Peyer's patch (tissue), 4 donors: ENCODE results near the gene SRRM4. TPM values are rescaled to one million over a fixed set of nuclear protein-coding genes. Genes with fewer than 3 reads are reported as not detected.

Experiments used
- DNase-seq, 3 donors: peaks; one replicate each; pipeline ENCODE4 v3.0.0-alpha.2; 2017 to 2019
- H3K27ac ChIP-seq, 4 donors: fragments of 200-600 bp; sonication (generic); one replicate each; pipeline ENCODE4 v1.5.1; 2016 to 2019
- H3K27me3 ChIP-seq, 2 donors: fragments of 200-600 bp; sonication (generic); one replicate each; pipeline ENCODE4 v1.5.1; 2019
- H3K36me3 ChIP-seq, 3 donors: fragments of 200-600 bp; sonication (generic); one replicate each; pipeline ENCODE4 v1.5.1; 2016 to 2019
- H3K4me1 ChIP-seq, 4 donors: fragments of 200-600 bp; sonication (generic); one replicate each; pipeline ENCODE4 v1.5.1; 2016 to 2019
- H3K4me3 ChIP-seq, 4 donors: fragments of 200-600 bp; sonication (generic); 1 replicate in 3 of 4; 2 replicates in 1 of 4; pipeline ENCODE4 v1.5.1; 2016 to 2019; ENCODE audit warnings: mild to moderate bottlenecking in 1 of 4
- H3K9me3 ChIP-seq, 4 donors: fragments of 200-600 bp; sonication (generic); one replicate each; pipeline ENCODE4 v1.5.1; 2016 to 2019; ENCODE audit warnings: mild to moderate bottlenecking in 1 of 4
- CTCF ChIP-seq, 6 experiments: fragments of 450-650 bp in 4 of 6; fragments of 200-600 bp in 2 of 6; sonication (generic) in 1 of 6; IDR thresholded peaks; one replicate each; pipeline ENCODE4 v1.5.1; 2017 to 2019; ENCODE audit warnings: antibody characterized with exemption in 6 of 6, mild to moderate bottlenecking in 3 of 6, moderate library complexity in 1 of 6
- POLR2A ChIP-seq, 2 donors: fragments of 450-650 bp; IDR thresholded peaks; one replicate each; pipeline ENCODE4 v1.5.1; 2017; ENCODE audit warnings: antibody characterized with exemption in 2 of 2, mild to moderate bottlenecking in 2 of 2, moderate library complexity in 2 of 2
- total RNA-seq, 4 donors: library from RNA; depleted of rRNA; stranded (reverse); fragments of >200 nt; gene quantifications; one replicate each; pipeline ENCODE4 v1.1.0, GENCODE V29; 2016

SRRM4 gene
- total RNA-seq, 4 donors from 2014 or later, result not detected

- H3K27ac ChIP-seq, result peak overlapping the region; percentile 55 to 88 (median 70)
- DNase-seq, result no peak
- H3K9me3 ChIP-seq, result no peaks in the 10 kb centered on the region
- H3K36me3 ChIP-seq, result no peaks in the 10 kb centered on the region
- H3K27me3 ChIP-seq, result no peaks in the 10 kb centered on the region
- TF ChIP-seq CTCF (IDR thresholded peaks at IDR 0.05) (no peak), POLR2A (IDR thresholded peaks at IDR 0.05) (no peak)
- H3K4me1 ChIP-seq, result no peaks in the 10 kb centered on the region
- H3K4me3 ChIP-seq, result peak overlapping the region; percentile 31 to 56 (median 39)
Measured at GRCh38 chr12:119179335-119180021, 198.1 kb downstream of the SRRM4 start.

GRCh38 chr12:119180380-119181040 lies 199.2 kb downstream of the SRRM4 start:
- TF ChIP-seq CTCF (IDR thresholded peaks at IDR 0.05), result no peak
- TF ChIP-seq POLR2A (IDR thresholded peaks at IDR 0.05), result no peak
- H3K4me3 ChIP-seq, result peak overlapping the region; percentile 9 to 56 (median 36)
- no peaks in the 10 kb centered on the region for H3K9me3 ChIP-seq
- no peaks in the 10 kb centered on the region for H3K36me3 ChIP-seq
- H3K27ac ChIP-seq, result peak overlapping the region; percentile 55 to 88 (median 70)
- H3K27me3 ChIP-seq, result no peaks in the 10 kb centered on the region
- DNase-seq, result peak in 1 of 3 donors; percentile 64
- no peaks in the 10 kb centered on the region for H3K4me1 ChIP-seq

- no peak for DNase-seq
- H3K4me1 ChIP-seq, result no peaks in the 10 kb centered on the region
- H3K27ac ChIP-seq, result peak overlapping the region in 3 of 4 donors; percentile 11 to 88 (median 78)
- TF ChIP-seq POLR2A (IDR thresholded peaks at IDR 0.05) (no peak), CTCF (IDR thresholded peaks at IDR 0.05) (no peak)
- H3K27me3 ChIP-seq, result no peaks in the 10 kb centered on the region
- peak overlapping the region in 1 of 4 donors; percentile 56 for H3K4me3 ChIP-seq
- no peaks in the 10 kb centered on the region for H3K9me3 ChIP-seq
- no peaks in the 10 kb centered on the region for H3K36me3 ChIP-seq
Measured at GRCh38 chr12:119181202-119181601, 199.9 kb downstream of the SRRM4 start.

GRCh38 chr12:119181944-119182343 lies 200.6 kb downstream of the SRRM4 start:
- no peaks in the 10 kb centered on the region for H3K27me3 ChIP-seq
- TF ChIP-seq CTCF (IDR thresholded peaks at IDR 0.05) (no peak), POLR2A (IDR thresholded peaks at IDR 0.05) (no peak)
- H3K4me3 ChIP-seq, result peak overlapping the region in 1 of 4 donors; percentile 56
- DNase-seq, result no peak
- no peaks in the 10 kb centered on the region for H3K9me3 ChIP-seq
- peak overlapping the region in 2 of 4 donors; percentile 11 to 88 for H3K27ac ChIP-seq
- no peaks in the 10 kb centered on the region for H3K36me3 ChIP-seq
- H3K4me1 ChIP-seq, result no peaks in the 10 kb centered on the region

GRCh38 chr12:119182701-119183493 lies 201.6 kb downstream of the SRRM4 start:
- DNase-seq, result no peak
- no peaks in the 10 kb centered on the region for H3K9me3 ChIP-seq
- TF ChIP-seq CTCF (IDR thresholded peaks at IDR 0.05) (no peak), POLR2A (IDR thresholded peaks at IDR 0.05) (no peak)
- peak overlapping the region in 1 of 4 donors; percentile 88 for H3K27ac ChIP-seq
- H3K36me3 ChIP-seq, result no peaks in the 10 kb centered on the region
- H3K27me3 ChIP-seq, result no peaks in the 10 kb centered on the region
- H3K4me3 ChIP-seq, result no peak overlapping the region
- no peaks in the 10 kb centered on the region for H3K4me1 ChIP-seq
